Measurements from ENCODE around the gene HTR4.
"Not testable (repeated sequence)": the region's sequence is repeated elsewhere in the genome, so short reads cannot be mapped to it uniquely, and the experiment has no call there.

HTR4 gene, protein sequence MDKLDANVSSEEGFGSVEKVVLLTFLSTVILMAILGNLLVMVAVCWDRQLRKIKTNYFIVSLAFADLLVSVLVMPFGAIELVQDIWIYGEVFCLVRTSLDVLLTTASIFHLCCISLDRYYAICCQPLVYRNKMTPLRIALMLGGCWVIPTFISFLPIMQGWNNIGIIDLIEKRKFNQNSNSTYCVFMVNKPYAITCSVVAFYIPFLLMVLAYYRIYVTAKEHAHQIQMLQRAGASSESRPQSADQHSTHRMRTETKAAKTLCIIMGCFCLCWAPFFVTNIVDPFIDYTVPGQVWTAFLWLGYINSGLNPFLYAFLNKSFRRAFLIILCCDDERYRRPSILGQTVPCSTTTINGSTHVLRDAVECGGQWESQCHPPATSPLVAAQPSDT

DNA sequence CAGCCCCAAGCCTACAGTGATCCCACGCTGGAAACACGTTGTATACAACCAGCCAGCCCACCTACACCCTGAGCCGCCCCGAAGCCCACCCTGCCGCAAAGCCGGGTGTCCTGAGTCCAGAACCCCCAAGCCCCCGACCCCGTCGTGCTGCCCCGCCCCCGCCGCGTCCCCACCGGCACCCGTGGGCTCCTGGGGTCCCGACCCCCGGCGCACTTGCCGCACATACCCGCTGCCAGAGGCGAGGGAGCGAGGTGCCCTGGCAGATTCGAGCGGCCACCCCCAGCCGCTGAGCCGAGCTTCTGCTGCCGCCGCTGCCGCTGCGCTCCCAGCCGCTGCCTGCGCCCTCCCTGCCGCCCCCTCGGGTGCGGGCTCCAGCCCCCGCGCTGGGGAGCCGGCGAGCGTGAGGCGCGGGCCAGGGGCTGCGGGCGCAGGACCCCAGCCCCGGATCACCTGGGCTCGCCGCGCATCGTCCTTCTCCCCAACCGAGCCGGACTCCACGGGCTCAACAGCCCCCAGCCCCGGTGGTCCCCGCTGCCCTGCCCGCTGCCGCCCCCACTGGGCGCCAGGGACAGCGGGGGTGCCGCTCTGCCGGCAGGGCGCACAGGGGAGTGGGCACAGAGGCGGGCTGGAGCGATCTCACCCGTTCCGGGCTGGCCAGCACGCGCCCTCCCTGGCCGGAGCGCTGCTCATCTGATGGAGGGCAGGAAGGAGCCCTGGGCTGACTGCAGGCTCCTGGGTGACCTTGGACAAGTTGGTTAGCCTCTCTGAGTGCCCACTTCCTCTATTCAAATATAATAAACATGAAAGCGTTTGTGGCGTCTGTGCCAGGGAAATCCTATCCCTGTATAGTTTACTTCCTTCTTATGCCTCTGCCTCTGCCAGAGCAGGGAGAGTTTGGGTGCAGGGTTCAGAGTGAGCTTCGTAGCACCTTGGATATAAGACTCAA is at the start of gene HTR4:
HTR4 (minus strand) TSS at position 692 of the 946 bp plus-strand sequence. CDS start 17,513 bp downstream, outside the sequence.
- FAIRE-seq: no peak

DNA sequence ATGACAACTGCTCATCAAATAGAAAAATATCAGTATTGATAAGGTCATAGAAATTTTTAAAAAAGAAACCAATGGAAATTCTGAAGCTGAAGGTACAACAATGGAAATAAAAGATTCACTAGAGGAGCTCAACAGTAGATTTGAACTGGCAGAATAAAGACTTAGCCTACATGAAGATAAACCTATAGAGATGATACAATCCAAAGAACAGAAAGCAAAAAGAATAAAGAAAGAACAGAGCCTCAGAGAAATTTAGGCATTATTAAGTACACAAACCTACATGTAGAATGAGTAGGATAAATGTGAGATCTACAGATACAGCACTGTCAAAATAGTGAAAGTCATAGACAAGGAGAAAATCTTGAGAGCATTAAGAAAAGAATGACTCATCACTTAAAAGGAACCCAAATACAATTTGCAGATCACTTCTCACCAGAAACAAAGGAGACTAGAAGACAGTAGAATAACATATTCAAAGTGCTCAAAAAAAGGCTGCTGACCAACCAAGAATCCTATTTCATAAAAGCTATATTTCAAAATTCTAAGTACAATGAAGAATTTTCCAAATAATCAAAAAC is 47.8 kb upstream of the HTR4 start:
- no peak for FAIRE-seq

DNA sequence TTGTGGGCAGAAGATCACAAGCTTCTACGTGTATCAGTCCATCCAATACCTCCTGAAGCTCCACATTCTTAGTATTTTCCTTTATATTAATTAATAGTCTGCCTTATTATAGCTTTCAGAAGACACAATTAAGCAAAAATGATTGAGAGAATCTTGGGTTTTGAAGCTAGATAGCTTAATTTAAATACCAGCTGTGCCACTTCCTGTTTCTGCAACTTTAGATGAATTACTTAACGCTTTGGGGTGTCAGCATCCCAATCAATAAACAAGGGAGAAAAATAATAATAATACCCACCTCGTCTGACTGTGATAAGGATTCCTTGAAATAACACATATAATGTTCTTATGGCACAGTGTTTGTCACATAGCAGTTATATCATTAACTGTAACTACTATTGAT is 44.7 kb upstream of the HTR4 start:
- FAIRE-seq: no peak

DNA sequence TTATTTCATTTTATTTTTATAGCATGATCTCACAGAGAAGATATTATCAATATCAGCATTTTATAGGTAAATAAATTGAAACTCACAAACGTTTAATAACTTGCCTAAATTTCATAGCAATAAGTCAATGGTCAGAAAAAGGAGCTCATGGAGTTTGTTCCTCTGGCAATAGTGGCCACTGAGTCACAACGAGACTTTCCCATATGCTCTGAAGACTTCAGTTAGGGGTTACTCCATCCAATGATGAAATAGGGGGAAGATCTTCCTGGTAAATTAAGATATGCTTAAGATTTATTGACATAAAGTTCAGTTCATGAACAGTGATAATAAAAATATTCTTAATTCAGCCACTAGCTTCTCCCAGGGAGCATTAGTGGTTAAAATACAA is 43.5 kb upstream of the HTR4 start:
- FAIRE-seq: no peak

DNA sequence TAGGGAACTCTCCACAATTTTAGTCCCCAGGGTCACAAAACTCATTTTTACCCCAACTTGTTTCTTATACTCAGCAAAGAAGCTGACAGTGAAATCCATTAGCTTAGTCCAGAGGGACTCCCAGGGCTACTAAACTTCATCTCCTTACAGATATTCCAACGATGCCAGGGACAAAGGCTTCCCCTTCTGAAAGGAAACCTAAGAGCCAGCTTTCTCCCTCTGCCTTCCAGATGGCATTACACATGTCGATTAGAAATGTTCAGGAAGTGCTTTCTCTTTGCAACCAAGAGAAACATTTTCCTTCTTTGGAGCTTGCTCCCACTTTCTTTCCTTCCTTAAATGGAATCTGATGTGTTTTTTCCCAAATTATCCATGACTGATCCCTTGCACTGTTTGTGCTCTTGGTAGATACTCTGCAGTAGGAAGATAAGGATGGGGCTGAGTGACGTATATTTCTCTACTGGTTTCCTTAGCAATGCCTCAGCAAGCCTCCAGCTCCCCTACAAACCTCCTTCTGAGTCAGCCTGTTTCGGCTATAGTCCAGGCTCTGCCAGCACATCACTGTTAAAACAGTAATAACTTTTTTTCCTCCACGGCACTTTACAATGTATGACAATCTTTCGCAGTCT is 43.0 kb upstream of the HTR4 start:
- no peak for FAIRE-seq

DNA sequence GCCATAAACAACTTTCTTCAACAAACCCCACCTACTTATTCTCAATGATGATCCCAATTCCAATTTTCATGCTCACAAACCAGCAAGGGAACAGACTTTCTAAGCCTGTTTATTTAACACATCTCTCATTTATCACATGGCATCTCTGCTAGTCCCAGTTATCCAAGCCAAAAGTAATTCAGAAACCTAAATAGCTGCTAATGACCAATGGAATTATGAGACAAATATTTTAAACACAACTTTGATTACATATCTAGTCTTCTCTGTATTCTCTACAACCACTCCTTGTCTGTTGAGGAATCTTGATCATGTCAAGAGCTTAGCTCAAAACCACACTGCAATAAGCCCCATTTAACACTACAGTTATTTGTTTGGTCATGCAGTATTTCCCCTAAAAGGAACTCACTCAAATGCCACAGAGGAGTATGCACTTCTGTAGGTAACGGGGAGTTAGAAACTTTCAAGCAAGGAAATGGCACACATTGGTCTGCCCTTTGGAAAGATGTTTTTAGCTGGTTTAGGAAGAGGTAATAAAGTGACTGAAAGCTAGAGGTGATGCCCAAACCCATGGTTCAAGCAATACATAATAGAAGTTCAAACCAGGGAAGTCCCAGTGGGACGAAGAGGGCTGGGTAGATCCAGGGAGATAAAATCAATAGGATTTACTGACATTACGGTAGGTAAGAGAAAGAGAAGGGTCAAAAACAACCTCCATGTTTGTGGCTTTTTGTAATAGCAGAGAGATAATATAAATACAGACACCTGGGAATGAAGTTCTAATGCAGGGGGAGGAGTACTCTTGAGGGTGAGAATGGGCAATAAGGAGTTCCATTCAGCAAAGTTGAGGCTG is 42.1 kb upstream of the HTR4 start:
- no peak for FAIRE-seq

DNA sequence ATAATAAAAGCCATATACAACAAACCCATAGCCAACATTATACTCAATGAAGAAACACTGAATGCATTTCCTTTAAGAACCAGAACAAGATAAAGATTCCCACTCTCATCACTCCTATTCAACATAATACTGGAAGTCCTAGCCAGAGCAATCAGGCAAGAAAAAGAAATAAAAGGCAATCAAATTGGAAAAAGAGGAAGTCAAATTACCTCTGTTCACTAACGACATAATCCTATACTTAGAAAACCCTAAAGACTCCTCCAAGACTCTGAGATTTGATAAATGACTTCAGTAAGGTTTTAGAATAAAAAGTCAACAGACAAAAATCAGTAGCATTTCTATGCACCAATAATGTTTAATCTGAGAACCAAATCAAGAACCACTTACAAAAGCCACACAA is 36.6 kb upstream of the HTR4 start:
- FAIRE-seq: no peak

DNA sequence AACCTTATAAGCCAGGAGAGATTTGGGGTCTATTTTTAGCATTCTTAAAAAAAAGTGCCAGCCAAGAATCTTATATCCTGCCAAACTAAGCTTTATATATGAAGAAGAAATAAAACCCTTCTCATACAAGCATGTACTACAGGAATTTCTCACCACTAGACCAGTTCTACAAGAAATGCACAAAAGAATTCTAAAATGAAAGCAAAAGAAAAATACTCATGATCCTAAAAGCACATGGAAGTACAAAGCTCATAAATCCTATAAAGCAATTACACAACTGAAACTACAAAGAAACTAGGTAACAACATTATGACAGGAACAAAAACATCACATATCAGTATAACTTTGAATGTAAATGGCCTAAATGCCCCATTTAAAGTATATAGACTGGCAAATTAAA is 34.5 kb upstream of the HTR4 start:
- FAIRE-seq: no peak

DNA sequence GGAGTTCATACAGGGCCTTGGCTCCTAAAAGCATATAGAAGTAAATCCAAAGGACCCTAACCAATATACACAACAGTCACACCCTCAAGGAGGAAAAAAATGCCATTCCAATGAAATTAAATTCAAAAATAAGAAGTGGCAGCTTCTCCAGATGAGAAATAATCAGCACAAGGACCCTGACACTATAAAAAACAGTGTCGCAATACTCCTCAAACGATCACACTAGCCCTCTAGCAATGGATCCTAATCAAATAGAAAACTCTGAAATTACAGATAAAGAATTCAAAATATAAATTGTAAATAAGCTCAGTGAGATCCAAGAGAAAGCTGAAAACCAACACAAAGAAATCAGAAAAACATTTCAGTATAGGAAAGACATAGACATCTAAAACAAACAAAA is 33.5 kb upstream of the HTR4 start:
- FAIRE-seq: no peak

DNA sequence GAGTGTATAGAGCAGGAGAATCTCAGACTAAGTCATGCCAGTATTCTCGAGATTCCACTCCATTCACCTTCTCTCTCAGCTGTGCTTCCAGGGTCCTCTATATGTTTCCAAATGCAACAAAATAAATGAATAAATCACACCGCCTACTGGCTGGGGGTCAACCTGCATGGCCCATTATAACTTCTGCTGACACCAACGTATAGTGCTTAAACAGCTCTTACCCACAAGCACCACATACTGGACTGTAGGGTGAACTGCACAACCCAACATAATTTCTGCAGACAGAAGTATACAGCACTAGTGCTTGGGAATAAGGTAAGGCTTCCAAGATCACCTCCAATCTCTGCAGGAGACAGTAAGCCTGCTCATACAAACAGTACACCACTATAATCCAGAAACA is 33.1 kb upstream of the HTR4 start:
- peak; percentile 28 for FAIRE-seq

DNA sequence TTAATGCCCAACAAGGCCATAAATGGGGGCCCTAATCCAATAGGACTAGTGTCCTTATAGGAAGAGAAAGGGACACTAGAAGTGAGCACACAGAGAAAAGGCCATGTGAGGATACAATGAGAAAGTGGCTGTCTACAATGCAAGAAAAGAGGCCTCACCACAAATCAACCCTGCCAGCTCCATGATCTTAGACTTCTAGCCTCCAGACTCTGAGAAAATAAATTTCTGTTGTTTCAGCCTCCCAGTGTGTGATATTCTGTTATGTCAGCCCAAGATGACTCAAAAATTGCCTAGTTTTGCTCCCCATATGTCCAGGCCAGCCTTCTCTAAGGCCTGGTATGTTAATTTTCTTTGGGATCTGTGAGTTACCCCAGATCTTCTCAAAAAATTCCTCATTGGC is 32.3 kb upstream of the HTR4 start:
- no peak for FAIRE-seq

DNA sequence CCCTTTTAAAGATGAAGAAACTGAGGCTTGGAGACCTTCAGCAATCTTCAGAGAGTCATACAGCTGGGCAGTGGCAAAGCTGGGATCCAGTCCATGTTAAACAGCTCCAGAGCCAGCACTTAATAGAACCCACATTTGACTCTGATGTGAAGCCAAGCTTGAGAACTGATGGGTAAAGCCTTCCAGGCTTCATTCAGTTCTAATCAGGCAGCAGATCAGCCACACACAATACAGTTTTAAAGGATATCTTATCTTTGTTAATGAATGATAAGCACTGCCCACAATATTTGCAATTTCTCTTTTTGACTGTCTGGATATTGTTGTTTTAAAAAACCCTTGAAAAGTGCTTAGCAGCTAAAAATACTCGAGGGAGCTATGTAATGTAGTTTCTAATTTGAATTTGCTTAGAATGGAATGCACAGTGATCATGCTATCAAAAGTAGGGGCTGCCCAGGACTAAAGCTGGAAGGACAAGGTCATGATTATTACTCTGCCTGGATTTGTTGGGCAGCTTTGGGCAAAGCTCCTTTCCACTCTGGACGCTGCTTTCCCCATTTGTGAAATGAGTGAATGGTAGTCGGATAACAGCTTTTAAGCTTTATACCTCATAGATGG is 31.3 kb upstream of the HTR4 start:
- no peak for FAIRE-seq

DNA sequence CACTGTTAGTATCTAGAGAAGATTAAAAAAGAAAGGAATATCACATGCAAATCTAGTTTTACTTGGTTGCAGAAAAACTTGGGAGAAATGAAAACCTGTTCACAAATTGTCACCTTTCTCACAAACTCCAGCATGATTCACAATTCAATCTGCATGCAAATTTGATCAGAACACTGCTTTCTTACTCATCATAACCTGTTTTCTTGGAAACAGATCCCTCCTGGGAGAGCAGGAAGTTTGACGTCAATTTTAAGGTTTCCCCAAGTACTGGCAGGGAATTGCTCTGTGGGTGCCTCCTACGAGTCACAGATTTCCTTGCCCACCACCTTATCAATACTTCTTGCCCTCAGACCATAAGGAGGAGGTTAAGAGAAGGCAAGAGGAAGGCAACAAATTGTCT is 30.2 kb upstream of the HTR4 start:
- no peak for FAIRE-seq

DNA sequence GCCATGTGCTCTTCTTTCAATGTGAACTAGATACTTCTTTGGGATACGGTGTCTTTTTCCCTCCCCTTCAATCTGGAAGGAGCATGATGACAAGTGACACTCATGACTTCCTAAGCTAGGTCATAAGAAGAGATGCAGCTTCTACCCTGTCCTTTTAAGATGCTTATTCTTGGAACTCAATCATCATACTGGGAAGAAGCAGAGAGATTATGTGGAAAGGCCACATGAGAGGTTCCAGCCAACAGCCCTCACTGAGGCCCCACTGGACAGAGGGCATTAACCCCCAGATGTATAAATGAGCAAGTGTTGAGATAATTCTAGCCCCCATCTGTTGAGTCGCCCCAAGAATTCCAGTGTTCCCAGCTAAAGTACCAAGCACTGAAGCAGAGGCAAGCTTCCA is 29.3 kb upstream of the HTR4 start:
- no peak for FAIRE-seq

DNA sequence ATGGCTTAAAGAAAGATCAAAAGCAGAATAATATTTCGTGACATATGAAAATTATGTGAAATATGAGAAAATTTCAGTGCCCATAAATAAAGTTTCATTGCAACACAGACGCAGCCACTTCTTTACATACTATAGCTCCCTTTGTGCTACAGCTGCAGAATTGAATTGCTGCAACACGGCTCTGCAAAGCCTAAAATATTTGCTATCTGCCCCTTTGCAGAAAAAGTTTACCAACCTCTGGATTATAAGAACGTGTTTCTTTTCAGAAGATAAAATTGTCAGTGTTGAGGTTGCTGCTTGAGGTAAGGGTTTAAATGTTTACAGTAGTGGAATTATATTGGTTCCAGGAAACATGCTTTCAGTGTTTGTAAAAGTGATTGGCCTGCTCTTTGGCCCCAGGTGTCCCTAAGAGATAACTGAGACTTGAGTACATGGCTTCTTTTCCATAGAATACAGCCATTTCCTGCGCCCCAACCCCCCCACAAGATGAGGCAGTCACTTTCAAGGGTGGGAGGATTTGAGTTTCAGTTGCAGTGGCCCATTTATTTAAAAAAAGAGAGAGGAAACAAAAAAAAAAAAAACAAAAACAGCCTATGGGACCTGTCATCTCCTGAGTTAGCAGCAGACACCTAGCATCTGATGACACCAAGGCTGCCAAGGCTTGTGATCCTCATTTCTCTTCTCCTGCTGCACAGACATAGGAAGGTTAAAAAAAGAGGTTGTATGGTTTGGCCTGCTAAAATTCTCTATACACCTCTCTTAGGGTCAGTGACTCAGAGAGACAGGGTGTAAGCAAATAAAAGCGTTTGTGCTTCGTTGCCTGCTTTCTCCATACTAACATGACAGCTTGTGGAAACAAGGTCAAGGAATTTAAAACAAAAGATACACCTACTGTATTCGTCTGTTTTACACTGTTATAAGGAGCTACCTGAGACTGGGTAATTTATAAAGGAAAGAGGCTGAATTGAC is 28.0 kb upstream of the HTR4 start:
- no peak for FAIRE-seq

DNA sequence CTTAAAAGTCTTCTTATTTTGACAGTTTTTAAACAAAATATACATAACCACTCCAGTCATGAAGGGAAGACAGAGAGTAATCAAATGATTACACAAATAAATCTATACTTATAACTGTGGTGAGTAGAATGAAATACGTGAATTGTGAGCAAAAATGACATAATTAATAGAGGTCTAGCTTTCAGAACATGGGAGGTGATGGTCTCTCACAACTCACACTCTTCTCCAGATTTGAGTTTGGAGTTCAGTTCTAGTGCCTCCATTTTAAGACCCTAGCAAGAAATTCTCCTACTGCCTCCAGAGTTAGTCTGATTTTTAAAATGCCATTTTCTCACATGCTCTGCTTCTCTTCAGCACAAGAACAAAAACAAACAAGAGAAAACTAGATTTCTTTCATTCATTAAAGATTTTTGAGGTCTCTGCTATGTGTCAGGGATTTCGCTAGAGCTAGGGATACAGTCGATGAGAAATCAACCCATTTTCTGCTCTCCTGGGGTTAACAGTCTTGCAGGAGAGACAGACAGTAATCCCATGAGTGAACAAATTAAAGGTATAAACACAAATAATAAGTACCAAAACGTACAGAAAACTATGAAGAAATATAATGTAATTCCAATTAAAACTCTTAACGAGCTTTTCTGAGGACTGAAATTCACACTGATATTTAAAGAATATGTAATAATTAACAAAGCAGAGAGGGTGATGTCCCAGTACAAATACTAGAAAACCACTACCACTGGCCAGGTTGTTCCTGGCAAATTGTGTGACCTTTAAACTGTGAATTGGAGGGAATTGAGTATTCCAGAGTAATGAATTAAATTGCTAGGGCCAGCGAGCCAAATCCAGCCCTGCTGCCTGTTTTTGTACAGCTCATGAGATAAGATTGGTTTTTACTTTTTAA is 27.1 kb upstream of the HTR4 start:
- FAIRE-seq: no peak

DNA sequence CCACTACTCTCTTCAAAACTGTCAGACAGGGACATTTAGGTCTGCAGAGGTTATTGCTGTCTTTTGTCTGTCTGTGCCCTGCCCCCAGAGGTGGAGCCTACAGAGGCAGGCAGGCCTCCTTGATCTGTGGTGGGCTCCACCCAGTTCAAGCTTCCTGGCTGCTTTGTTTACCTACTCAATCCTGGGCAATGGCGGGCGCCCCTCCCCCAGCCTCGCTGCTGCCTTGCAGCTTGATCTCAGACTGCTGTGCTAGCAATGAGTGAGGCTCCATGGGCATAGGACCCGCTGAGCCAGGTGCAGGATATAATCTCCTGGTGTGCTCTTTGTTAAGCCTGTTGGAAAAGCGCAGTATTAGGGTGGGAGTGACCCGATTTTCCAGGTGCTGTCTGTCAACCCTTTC is 19.4 kb upstream of the HTR4 start:
- FAIRE-seq: not testable (repeated sequence)

DNA sequence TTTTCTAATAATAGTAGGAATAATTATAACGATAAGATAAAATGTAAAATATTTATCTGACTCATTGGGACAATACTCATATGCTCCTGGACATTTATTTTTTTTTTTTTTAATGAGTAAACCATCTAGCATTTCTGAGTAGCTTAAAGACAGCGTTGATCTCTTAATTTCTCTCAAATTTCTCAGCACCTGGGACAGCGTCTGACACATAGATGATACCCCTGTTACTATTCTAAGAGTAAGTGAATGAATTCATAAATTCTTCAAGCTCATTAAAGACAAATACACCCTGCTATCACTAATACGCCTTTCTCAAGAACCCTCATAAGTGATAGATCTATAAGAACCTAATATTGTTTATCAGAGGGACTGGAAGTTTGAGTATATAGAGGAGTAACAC is 12.0 kb upstream of the HTR4 start:
- no peak for FAIRE-seq

DNA sequence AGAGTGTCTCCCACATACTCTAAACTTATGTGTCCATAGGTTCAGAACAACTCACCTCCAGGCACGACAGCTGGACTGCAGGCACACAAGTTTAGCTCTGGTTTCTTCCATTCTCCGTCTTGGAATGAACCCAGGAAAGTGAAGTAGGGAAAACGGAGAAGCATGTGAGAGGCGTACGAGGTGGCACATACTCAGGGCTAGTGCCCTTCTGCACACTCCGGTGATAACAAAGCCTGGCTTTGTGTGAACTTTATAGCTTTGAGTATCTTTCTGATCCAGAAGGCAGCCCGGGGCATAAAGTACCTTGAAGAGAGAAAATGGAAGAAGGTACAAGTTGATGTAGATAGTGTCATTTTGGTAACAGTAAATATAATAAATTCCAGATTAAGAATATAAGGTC is 11.1 kb upstream of the HTR4 start:
- no peak for FAIRE-seq
